CD4-positive, alpha-beta T cell treated with Interleukin-10 for 1 hour (primary cell): ENCODE data around the gene IL1R2.

Experiments used
- DNase-seq: peaks from one replicate; pipeline ENCODE4 v3.0.0-alpha.2; 2020

The IL1R2 gene, protein sequence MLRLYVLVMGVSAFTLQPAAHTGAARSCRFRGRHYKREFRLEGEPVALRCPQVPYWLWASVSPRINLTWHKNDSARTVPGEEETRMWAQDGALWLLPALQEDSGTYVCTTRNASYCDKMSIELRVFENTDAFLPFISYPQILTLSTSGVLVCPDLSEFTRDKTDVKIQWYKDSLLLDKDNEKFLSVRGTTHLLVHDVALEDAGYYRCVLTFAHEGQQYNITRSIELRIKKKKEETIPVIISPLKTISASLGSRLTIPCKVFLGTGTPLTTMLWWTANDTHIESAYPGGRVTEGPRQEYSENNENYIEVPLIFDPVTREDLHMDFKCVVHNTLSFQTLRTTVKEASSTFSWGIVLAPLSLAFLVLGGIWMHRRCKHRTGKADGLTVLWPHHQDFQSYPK

DNA sequence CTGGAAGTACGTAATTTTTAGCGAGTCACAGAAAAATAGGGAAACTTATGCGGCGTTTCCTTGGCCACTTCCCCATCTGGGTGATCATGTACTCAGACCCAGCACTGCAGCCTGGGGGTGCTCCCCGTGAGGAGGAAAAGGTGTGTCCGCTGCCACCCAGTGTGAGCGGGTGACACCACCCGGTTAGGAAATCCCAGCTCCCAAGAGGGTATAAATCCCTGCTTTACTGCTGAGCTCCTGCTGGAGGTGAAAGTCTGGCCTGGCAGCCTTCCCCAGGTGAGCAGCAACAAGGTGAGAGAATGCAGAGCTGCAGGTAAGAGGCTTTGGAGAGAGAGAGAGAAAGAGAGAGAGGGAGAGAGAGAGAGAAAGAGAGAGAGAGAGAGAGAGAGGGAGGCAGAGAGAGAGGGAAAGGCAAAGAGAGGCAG, at the start of gene IL1R2:
Gene IL1R2, plus strand, starts transcription at position 240 of the 425 bp plus-strand sequence. CDS start 16,616 bp downstream, outside the sequence.
- no peak for DNase-seq

DNA sequence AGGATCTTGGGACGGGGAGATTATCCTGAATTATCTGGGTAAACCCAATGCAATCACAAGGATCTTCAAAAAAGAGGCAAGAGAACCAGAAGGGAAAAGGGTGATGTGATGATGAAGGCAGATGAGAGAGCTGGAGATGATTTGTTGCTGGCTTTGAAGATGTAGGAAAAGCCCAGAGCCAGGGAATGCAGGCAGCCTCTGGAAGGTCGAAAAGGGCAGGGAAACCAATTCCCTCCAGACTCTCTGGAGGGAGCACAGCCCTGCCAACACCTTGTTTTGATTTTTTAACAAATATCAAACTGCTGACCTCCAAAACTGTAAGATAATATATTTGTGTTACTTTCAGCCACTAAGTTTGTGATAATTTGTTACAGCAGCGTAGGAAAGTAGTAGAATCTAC, 48.9 kb upstream of the IL1R2 start:
- DNase-seq: no peak

DNA sequence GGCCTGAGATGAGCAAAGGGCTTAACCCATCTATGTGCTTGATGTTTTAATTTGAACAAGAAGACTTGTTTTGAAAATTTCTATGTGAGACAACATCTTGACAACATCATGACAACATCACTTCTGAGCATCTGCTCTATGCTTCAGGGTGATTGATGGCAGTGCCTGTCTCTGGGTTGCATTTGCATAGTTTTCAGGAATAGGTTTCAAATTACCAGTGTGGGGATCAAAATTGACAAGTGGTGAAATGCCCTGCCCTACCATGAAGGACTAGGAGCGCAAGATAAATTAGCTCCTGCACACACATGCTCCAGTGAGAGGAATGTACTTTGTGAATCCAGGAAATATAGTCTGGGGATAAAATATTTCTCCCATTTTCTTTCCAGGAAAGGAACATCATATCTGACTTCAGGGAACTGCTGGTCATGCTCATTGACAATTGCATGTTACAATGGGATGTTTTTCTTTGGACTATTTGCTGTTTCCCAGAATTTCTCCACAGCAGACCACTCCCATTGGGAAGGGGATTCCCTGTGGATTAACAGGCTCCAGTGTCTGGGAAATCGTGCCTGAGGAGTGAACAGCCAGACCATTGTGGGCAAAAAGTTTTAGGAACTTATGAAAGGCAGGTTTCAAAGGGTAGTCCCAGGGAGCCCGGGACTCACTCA, 45.3 kb upstream of the IL1R2 start:
- no peak for DNase-seq

DNA sequence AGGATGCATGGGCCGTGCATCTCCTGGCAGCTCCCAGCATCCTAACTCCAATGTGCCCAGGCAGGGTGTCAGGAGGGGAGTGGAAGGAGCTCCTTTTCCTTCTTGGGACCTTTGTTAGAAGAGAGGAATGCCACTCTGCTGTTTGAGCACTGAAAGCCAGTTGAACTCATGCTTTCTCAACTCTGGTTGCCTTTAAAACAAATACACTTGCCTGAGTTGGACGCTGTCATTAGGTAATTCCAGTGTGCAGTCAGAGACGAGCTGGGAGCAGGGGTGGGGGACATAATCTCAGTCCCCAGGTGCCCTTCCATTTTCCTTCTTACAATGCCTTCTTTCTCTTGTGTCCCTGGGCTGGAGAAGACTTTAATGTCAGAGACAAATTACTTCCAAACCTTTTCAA, 44.4 kb upstream of the IL1R2 start:
- DNase-seq: no peak

DNA sequence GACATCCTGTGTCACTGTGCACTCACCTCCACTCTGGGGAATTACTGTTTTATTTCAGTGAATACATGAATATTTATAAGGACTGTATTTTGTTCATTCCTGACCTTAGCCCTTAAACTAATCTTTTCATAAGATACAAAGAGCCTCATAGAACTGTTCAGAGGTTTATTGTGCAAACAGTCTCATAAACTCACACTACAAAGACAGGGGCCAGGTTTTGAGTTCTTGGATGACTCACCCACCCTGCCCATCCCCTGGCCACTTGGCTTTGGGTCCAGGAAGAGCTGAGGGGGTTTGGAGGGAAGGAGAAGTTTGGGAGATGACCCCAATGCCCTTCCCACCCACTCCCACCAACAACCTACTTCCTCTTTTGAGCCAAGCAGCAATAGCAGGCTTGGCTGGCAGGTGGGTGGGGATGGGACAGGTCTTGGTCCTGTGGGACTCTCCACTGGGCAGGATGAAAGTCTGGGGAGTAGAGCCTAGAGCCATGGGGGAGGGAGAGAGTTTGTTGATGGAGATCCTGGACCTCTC, 43.1 kb upstream of the IL1R2 start:
- no peak for DNase-seq

DNA sequence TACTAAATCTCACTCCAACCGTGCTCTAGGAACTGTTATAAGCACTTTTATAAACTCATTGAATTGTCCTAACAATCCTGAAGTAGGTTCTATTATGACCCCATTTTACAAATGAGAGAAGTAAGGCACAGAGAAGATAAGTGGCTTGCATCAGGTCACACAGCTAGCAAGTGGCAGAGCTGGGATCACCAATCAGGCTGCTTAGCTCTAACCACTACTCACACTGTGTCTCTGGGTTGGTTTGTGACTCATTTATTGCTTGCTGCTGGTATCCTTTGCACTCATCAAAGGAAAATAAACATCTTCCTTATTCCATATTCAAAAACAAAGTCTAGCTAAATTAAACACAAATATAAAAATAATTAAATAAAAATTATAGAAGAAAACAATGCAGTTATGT, 42.5 kb upstream of the IL1R2 start:
- no peak for DNase-seq

DNA sequence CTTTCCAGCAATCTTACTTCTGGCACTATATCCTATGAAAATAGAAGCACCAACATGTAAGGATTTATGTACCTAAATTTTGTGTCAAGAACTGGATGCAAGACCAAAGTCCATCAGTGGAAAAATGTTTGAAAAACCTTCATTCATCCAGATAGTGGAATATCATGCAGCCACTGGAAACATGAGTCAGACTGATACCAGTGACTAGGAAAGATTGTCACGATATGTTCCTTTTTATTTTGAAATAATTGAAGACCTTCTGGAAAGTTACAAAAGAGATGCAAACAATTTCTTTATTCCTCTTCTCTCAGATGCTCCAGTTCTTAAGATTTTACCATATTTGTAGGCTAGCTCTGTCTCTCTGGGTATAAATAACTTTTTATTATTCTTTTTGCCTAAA, 40.5 kb upstream of the IL1R2 start:
- DNase-seq: no peak

DNA sequence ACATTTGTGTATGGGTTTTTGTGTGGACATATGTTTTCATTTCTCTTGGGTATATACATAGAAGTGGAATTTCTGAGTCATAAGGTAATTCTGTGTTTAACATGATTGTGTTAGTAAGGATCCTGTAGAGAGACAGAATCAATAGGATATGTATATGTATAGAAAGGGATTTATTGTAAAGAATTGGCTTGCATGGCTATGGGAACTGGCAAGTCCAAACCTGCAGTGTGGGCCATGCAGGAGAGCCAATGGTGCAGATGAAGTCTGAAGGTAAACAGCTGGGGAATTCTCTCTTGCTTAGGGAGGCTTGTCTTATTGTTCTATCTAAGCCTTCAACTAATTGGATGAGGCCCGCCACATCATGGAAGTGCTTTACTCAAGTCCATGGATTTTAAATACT, 39.2 kb upstream of the IL1R2 start:
- DNase-seq: no peak

DNA sequence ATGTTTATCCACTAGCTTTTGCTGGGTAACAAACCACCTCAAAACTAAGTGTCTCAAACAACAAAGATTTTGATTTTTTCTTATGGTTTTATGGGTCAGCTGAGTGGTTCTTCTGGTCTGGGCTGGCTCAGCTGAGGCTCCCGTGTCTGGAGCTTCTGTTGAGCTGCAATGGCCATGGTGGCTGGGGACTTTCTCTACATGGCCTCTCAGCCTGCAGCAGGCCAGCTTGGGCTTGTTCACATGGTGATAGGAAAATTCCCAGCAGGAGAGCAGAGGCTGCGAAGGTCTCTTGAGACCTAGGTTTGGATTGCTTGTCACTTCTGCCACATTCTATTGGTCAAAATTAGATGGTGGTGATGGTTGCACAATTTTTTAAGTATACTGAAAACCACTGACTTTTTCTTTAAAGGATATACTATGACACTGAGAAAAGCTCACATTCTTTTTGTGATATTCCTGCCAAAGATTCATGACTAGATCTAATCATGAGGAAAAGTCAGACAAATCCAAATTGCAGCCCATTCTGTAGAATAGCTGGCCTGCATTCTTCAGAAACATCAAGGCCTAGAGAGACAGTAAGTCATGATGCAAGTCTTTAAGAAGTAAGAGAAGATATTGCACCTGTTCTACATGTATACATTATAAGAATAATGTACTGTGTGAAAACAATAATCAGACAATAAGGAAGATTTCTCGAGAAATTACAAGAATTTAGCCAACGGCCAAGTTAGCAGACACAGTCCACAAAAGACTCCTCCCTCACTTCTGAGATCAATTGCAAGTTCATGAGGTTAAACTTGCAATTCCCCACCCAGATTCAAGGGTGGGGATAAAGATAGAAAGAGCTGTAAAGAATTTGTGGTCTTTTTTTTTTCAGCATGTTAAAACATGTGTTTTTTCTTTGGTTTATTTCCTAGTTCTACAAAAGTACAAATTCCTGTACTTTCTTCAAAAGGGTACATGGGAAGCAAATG, 35.0 kb upstream of the IL1R2 start:
- no peak for DNase-seq

DNA sequence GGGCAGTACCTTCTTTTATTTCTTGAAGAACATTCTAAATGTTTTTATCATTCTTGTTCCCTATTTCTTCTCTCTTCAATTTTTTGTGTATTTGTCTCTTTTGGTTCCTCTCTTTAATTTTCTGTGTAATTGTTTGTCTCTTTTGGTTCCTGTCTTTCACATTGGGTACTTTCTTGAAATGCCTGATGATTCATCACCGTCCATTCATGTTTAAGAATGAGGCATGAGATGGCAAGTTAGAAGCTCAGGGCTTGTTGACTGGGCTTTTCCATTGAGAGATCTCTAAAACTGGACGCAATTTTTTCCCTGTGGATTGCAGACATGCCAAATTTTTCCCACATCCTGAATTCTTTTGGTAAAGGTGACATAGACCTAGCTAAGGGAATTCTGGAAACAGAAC, 33.7 kb upstream of the IL1R2 start:
- no peak for DNase-seq

DNA sequence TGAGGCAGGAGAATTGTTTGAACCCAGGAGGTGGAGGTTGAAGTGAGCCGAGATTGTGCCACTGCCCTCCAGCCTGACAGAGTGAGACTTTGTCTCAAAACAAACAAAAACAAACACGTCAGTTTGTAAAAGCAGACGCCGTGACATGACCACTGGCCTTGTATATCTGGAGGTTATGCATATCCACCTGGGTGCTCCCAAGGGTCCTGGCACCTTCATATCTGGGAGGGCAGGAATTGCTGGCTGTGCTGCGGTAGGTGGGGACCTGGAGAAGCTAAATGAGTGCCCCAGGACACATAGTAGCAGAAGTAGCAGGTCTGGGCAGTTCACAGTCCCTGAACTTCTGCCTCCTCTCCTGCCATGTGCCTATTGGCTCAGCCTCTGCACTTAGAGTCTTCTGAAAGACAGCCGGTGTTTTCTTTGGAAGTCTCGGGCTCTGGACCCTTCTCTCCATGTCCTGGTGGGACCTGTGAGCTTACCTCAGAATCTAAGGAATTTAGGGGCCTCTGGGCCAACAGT, 30.9 kb upstream of the IL1R2 start:
- DNase-seq: no peak

DNA sequence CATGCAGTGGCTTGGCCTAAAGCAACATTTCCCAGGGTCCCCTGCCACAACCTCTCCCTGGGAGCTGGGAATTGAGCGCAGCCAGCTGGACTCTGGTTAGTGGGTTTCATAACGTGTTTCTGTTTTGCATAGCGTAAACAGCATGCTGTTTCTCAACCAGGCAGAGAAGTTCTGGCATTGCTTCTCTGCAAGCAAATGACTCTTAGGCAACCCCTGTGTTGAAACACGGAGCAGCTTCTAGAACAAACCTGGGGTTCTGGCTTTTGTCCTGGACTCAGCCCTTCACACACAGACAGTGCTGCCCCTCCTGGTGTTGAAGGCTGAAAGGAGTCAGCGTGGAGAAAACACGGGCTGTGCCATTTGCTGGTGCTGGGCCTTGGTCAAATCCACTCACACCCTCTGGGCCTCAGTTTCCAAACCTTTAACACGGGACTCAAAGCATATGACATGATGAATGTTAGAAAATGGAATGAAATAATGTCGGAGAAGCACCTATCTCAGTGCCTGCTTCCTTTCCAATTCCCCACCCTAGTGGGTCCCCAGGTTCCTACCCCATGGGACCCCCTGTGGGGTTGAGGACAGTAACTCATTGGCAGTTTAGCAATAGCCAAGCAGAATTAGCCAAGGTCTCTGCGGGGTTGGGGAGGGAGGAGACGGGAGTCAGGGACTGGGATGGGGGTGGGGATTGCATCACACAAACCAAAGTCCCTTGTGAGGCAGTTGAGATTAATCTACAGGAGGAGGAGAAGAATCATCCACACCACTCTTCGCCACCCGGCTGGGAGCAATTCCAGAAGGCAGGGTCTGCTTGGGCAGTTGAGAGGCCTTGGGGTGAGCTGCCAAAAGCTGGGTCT, 30.2 kb upstream of the IL1R2 start:
- no peak for DNase-seq

DNA sequence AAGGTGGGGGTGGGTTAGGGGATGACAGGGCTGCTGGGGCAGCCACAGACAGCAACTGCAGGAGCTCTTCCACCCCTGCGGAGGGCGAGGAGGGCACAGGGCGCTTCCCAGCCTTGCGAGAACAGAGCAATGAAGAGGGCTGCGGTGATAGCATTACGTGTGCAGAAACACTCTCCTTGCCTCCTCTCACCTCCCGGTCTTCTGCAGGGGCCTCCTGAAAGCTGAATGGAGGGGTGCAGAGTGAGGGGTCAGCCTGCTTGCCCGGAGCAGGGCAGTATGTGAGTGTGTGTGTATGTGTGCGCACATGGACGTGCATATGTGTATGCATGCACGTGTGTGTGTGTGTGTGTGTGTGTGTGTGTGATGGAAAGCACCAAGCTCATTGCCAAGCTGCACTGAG, 29.5 kb upstream of the IL1R2 start:
- DNase-seq: no peak

DNA sequence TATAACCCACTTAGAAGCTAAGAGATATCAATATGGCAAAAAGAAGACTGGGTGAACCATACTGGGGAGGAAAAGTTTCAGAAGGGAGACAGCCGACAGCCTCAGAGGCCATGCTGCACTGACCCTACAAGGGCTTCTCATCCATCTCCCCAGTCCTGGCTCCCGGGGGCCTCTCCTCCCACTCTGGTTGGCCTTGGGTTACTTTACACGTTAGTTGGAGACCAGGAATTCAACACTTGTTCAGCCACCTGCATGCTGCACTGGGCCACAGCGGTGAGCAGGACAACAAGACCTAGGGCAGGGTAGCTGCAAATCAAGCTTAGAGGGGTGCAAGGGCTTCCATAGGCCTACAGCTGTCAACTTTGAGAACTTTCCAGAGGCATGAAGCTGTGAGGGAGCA, 28.6 kb upstream of the IL1R2 start:
- no peak for DNase-seq

DNA sequence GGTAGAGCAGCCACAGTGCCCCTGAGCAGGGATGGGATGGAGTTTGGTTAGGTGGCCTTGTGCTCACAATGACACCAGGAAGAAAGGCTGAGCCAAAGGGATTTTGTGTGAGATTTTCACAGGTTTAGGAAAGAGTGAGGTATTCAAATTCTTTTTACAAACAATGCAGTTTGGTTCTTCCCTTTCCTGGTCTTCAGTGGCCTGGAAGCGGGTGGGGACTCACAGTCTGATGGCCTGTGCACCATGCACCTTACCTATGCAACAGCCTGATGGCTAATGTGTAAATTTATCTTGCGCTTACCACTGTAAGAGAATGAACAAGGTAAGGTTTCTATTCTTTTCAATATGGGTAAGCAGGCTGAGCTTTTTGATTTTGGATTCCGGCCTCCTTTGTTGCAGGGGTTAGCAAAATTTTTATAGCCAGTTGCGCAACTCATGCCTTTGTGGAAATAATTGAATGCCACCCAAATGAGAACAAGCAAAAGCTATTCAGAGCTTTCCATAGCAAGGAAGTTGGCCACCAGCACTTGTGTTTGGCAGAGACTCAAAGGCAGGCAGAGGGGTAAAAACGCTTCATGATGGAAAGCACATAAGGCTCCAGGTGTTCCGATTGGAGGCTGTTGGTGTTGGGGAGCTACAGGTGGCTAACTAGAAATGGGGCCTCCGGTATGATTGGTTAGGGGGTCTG, 23.8 kb upstream of the IL1R2 start:
- DNase-seq: no peak

DNA sequence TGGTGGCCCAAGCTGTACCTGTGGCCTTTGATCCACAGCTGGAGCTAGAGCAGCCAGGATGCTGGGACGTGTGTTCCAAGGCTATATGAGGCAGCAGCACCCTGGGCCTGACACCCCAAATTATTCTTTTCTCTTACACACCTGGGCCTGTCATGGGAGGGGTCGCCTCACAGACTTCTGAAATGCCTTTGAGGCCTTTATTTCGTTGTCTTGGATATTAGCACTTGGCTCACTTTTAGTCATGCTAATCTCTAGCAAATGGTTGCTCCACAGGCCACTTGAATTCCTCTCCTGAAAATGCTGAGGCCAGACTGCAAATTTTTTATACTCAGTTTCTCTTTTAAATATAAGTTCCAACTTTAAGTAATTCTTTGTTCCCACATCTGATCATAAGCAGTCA, 22.0 kb upstream of the IL1R2 start:
- DNase-seq: no peak

DNA sequence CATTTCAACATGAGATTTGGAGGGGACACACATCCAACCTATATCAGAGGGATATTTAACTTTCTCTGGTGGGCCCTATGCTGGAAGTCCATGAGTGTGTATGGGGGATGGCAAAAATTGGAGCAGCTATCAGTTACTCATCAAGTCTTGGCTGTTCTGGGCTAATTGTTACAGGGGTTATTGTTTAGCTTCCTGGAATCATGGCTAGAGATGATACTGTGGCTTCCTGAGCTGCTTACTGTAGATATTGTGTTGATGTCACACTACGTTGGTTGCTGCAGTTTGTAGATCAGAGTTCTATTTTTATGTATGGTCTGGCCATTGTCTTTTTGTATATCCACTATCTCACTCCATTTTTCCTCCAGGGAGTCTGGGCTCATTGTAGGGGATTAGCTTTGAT, 20.9 kb upstream of the IL1R2 start:
- DNase-seq: no peak

DNA sequence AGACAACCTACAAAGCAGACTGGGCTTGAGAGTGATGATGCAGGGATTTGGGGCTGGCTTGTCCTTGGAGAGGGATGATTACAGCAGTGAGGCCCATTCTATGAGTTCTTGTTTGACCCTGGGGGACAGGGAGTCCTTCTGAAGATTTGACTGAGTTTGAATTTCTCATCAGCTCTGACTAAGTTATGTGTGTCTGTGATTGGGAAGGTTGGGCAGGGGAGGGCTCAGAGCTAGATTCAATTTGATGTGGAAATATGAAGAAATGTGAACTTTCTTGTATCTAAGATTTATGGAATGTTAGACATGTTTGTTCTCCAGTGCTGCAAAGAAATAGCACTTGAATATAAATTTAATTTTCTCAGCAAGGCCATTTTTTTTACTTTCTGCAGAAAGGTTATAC, 19.9 kb upstream of the IL1R2 start:
- no peak for DNase-seq

DNA sequence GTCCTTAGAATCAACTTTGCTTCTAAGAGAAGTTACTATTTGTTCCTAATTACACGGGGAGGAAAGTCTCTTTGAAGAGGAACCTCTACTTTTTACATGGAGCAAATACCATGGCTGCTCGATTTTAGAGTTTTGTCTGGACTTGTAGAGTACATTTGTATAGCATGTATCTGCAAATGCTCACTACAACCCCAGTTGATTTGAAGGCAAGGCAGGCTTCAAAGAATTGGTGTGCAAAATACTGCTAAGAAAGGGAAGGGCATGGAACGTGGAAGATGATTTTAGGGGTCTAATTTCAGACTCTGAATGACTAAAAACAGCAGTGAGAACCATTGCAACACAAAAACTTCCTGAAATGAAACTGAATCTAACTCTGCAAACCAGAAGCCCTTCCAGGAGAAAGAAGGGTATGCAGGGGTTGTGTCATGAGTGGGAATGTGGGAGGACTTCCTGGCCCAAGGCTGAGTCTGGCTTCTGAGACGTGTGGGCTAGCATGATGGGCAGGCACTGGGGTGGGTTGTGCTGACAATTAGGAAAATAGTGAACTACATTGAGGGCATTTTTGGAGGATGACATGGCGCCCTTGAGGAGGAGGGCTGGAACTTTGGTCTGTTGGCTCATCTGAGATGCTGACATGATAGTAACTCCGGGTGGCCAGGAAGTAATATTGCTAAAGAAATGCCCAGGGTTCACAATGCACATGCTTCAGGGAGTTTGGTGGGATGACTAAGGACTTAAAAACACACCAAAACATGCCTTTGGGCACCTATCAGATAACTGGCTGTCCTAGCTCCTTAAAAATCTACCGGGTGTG, 18.9 kb upstream of the IL1R2 start:
- no peak for DNase-seq

DNA sequence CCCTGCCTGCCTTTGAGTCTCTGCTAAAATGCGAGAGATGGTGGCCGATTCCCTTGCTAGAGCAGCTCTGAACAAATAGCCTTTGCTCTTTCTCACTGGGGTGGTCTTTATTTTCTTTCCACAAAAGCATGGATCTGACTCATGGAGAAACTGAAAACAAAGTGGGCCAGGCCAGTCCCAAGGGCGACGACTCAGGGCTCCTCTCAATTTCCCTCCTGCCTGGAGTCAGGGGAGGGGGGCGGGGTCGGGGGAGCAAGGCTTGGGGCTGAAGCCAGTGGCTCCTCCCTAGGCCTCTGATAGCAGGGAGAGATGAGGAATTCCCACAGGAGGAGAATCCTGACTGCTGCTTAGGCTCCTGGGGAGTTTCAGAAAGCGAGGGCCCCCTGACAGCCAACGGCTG, 17.1 kb upstream of the IL1R2 start:
- no peak for DNase-seq
